Gastroesophageal sphincter (tissue), 4 donors: ENCODE measurements around the gene RNLS. TPM values are rescaled to one million over a fixed set of nuclear protein-coding genes. Genes with fewer than 3 reads are reported as not detected.

Experiments
- ATAC-seq: fragments of 150-250 bp; one replicate; pipeline ENCODE4 v1.9.1; 2016; ENCODE audit warnings: mild to moderate bottlenecking, moderate library complexity
- H3K27ac ChIP-seq, 4 donors: fragments of 200-600 bp; sonication (generic) in 3 of 4; 1 replicate in 3 of 4; 2 replicates in 1 of 4; pipeline ENCODE4 v1.5.1; 2016 to 2019
- H3K27me3 ChIP-seq: fragments of 200-600 bp; sonication (generic); one replicate; pipeline ENCODE4 v1.5.1; 2019
- H3K36me3 ChIP-seq, 2 donors: fragments of 200-600 bp; sonication (generic); one replicate each; pipeline ENCODE4 v1.5.1; 2019; ENCODE audit warnings: control low read depth in 1 of 2
- H3K4me1 ChIP-seq, 3 donors: fragments of 200-600 bp; sonication (generic); 1 replicate in 2 of 3; 2 replicates in 1 of 3; pipeline ENCODE4 v1.5.1; 2016 to 2019; ENCODE audit warnings: control low read depth in 2 of 3
- H3K4me3 ChIP-seq, 2 donors: fragments of 200-600 bp; sonication (generic); one replicate each; pipeline ENCODE4 v1.5.1; 2019; ENCODE audit warnings: mild to moderate bottlenecking in 1 of 2, moderate library complexity in 1 of 2
- H3K9me3 ChIP-seq, 3 donors: fragments of 200-600 bp; sonication (generic); one replicate each; pipeline ENCODE4 v1.5.1; 2017 to 2019; ENCODE audit warnings: control low read depth in 2 of 3
- CTCF ChIP-seq, 4 experiments: fragments of 200-600 bp in 2 of 4; fragments of 450-650 bp in 2 of 4; sonication (generic) in 1 of 4; IDR thresholded peaks; one replicate each; pipeline ENCODE4 v1.5.1; 2017 to 2019; ENCODE audit warnings: antibody characterized with exemption in 4 of 4, mild to moderate bottlenecking in 2 of 4, moderate library complexity in 2 of 4
- EP300 ChIP-seq: sonication (generic); formaldehyde crosslinking; IDR thresholded peaks from one replicate; pipeline ENCODE4 v1.6.1; 2017; ENCODE audit warnings: antibody characterized with exemption, mild to moderate bottlenecking
- POLR2A ChIP-seq, 2 donors: fragments of 450-650 bp; IDR thresholded peaks; one replicate each; pipeline ENCODE4 v1.6.1; 2017; ENCODE audit warnings: antibody characterized with exemption in 2 of 2, mild to moderate bottlenecking in 2 of 2, moderate library complexity in 1 of 2
- POLR2AphosphoS5 ChIP-seq: sonication (generic); formaldehyde crosslinking; IDR thresholded peaks from one replicate; pipeline ENCODE4 v1.6.1; 2017; ENCODE audit warnings: antibody characterized with exemption
- WGBS, 2 donors: methylation state at CpG; one replicate each; pipeline ENCODE4 v1.1.5; 2018; ENCODE audit warnings: low coverage in 1 of 2; 5-methylcytosine and 5-hydroxymethylcytosine counted together
- total RNA-seq, 4 donors: library from RNA; depleted of rRNA; stranded (reverse); fragments of >200 nt; gene quantifications; one replicate each; pipeline ENCODE4 v1.1.0, GENCODE V29; 2016

Gene RNLS
- total RNA-seq, 4 donors from 2014 or later, result 9.4 to 25.1 (median 15.3) TPM

- WGBS, 2 donors, result 0% methylated on average over 4 of the region's 4 CpGs; no CpG with 5 or more reads in 1 of the 2 donors
- ATAC-seq, result no peak
- Histone ChIP-seq H3K9me3 (no peaks in the 10 kb centered on the region), H3K4me1 (peaks cover 0 to 11% (median 0%) of the 10 kb centered on the region in 3 donors), H3K27ac (peak overlapping the region; percentile 62 to 94 (median 93)), H3K36me3 (no peaks in the 10 kb centered on the region), H3K27me3 (no peaks in the 10 kb centered on the region), H3K4me3 (peak overlapping the region; percentile 50 to 70)
- TF ChIP-seq POLR2A (IDR thresholded peaks at IDR 0.05) (no peak), POLR2AphosphoS5 (no peak)
Measured at GRCh38 chr10:88582411-88582805, 710 bp downstream of the RNLS start.

GRCh38 chr10:88565072-88565471 is 18.0 kb downstream of the RNLS start:
- 0 to 10% methylated on average over 1 of the region's 1 CpG for WGBS, 2 donors
- no peak overlapping the region for H3K27ac ChIP-seq
- no peak for TF ChIP-seq POLR2A (IDR thresholded peaks at IDR 0.05)
- peak in 3 of 4 experiments; percentile 15 to 29 (median 19) for TF ChIP-seq CTCF (IDR thresholded peaks at IDR 0.05)
- no peak for TF ChIP-seq POLR2AphosphoS5
- TF ChIP-seq EP300, result no peak
- H3K9me3 ChIP-seq, result no peaks in the 10 kb centered on the region
- no peaks in the 10 kb centered on the region for H3K4me1 ChIP-seq
- H3K4me3 ChIP-seq, result no peak overlapping the region
- ATAC-seq, result no peak
- no peaks in the 10 kb centered on the region for H3K36me3 ChIP-seq
- no peaks in the 10 kb centered on the region for H3K27me3 ChIP-seq

- TF ChIP-seq CTCF (IDR thresholded peaks at IDR 0.05) (no peak), EP300 (no peak), POLR2AphosphoS5 (no peak), POLR2A (IDR thresholded peaks at IDR 0.05) (no peak)
- ATAC-seq, result no peak
- H3K4me1 ChIP-seq, result no peaks in the 10 kb centered on the region
- no peaks in the 10 kb centered on the region for H3K36me3 ChIP-seq
- no peak overlapping the region for H3K27ac ChIP-seq
- H3K4me3 ChIP-seq, result no peak overlapping the region
- H3K9me3 ChIP-seq, result no peaks in the 10 kb centered on the region
- WGBS, 2 donors, result 94 to 100% methylated on average over 1 of the region's 1 CpG
- no peaks in the 10 kb centered on the region for H3K27me3 ChIP-seq
Measured at GRCh38 chr10:88562152-88562551, 21.0 kb downstream of the RNLS start.

GRCh38 chr10:88557658-88558057 is 25.5 kb downstream of the RNLS start:
- ATAC-seq, result no peak
- WGBS, 2 donors, result 40 to 59% methylated on average over 1 to 2 of the region's 2 CpGs
- H3K27ac ChIP-seq, result no peak overlapping the region

GRCh38 chr10:88557256-88557655 is 25.9 kb downstream of the RNLS start:
- Histone ChIP-seq H3K9me3 (no peaks in the 10 kb centered on the region), H3K4me1 (no peaks in the 10 kb centered on the region), H3K4me3 (no peak overlapping the region), H3K27me3 (no peaks in the 10 kb centered on the region), H3K27ac (no peak overlapping the region), H3K36me3 (no peaks in the 10 kb centered on the region)
- no peak for ATAC-seq
- TF ChIP-seq CTCF (IDR thresholded peaks at IDR 0.05) (no peak), POLR2AphosphoS5 (no peak), EP300 (no peak), POLR2A (IDR thresholded peaks at IDR 0.05) (no peak)
- WGBS, 2 donors, result 44 to 58% methylated on average over 1 of the region's 1 CpG

More at GRCh38 chr10:88557658-88558057, 25.5 kb downstream of the RNLS start:
- no peak for TF ChIP-seq POLR2AphosphoS5
- no peak for TF ChIP-seq EP300
- no peak for TF ChIP-seq POLR2A (IDR thresholded peaks at IDR 0.05)
- no peak for TF ChIP-seq CTCF (IDR thresholded peaks at IDR 0.05)
- Histone ChIP-seq H3K27me3 (no peaks in the 10 kb centered on the region), H3K4me3 (no peak overlapping the region), H3K4me1 (no peaks in the 10 kb centered on the region), H3K36me3 (no peaks in the 10 kb centered on the region), H3K9me3 (no peaks in the 10 kb centered on the region)
